COLO829 (cell line): Measurements from ENCODE around the gene TOE1.
A peak's percentile ranks its signal among the peaks of the same experiment; 100 is the strongest.
"Not testable (repeated sequence)": the region's sequence is repeated elsewhere in the genome, so short reads cannot be mapped to it uniquely, and the experiment has no call there.

ENCODE experiments used
- DNase-seq: peaks from one replicate; pipeline ENCODE4 v3.0.0; 2012; ENCODE audit warnings: low spot score

The TOE1 gene

GRCh38 chr1:45355683-45356082 lies 15.7 kb downstream of the TOE1 start:
- DNase-seq: no peak

- no peak for DNase-seq
Measured at GRCh38 chr1:45356186-45356585, 16.2 kb downstream of the TOE1 start.

GRCh38 chr1:45359882-45360513 lies 20.0 kb downstream of the TOE1 start:
- DNase-seq: peak; percentile 33

GRCh38 chr1:45360981-45361380 lies 21.0 kb downstream of the TOE1 start:
- not testable (repeated sequence) for DNase-seq

- no peak for DNase-seq
Measured at GRCh38 chr1:45364294-45364693, 24.3 kb downstream of the TOE1 start.

- DNase-seq: peak; percentile 36
Measured at GRCh38 chr1:45365051-45365450, 25.1 kb downstream of the TOE1 start.

- no peak for DNase-seq
Measured at GRCh38 chr1:45370575-45370974, 30.6 kb downstream of the TOE1 start.

- DNase-seq: no peak
Measured at GRCh38 chr1:45373573-45373972, 33.6 kb downstream of the TOE1 start.

- DNase-seq: no peak
Measured at GRCh38 chr1:45375104-45376090, 35.4 kb downstream of the TOE1 start.

GRCh38 chr1:45378184-45378583 lies 38.2 kb downstream of the TOE1 start:
- DNase-seq: no peak

GRCh38 chr1:45379524-45379923 lies 39.6 kb downstream of the TOE1 start:
- no peak for DNase-seq

- no peak for DNase-seq
Measured at GRCh38 chr1:45380125-45380524, 40.2 kb downstream of the TOE1 start.

GRCh38 chr1:45380730-45381129 lies 40.8 kb downstream of the TOE1 start:
- DNase-seq: no peak

- no peak for DNase-seq
Measured at GRCh38 chr1:45381243-45381642, 41.3 kb downstream of the TOE1 start.

- no peak for DNase-seq
Measured at GRCh38 chr1:45383191-45383590, 43.2 kb downstream of the TOE1 start.

- not testable (repeated sequence) for DNase-seq
Measured at GRCh38 chr1:45384213-45384612, 44.2 kb downstream of the TOE1 start.

- DNase-seq: no peak
Measured at GRCh38 chr1:45385302-45385701, 45.3 kb downstream of the TOE1 start.

GRCh38 chr1:45386219-45386618 lies 46.2 kb downstream of the TOE1 start:
- no peak for DNase-seq
